Liver (tissue), 3 donors: ENCODE measurements around the gene ZNF835.

Source experiments
- ATF3 ChIP-seq: IDR thresholded peaks from 2 replicates; pipeline ENCODE4 v1.6.1; 2016; ENCODE audit warnings: antibody characterized with exemption
- CTCF ChIP-seq: fragments of 150-350 bp; IDR thresholded peaks from 2 replicates; pipeline ENCODE4 v1.5.1; 2017; ENCODE audit warnings: improper control_type of control experiment, low read depth, low read length; ENCODE audit not compliant: missing input control
- FOXA1 ChIP-seq: IDR thresholded peaks from 2 replicates; pipeline ENCODE4 v1.6.1; 2016; ENCODE audit warnings: antibody characterized with exemption
- GABPA ChIP-seq, 2 donors: IDR thresholded peaks in 1 of 2; conservative IDR thresholded peaks in 1 of 2; 2 replicates each; pipeline ENCODE4 v1.6.1; 2016; ENCODE audit warnings: antibody characterized with exemption in 2 of 2, mild to moderate bottlenecking in 1 of 2, moderate library complexity in 1 of 2
- HNF4A ChIP-seq, 2 donors: conservative IDR thresholded peaks; 2 replicates each; pipeline ENCODE4 v1.6.1; 2016; ENCODE audit warnings: antibody characterized with exemption in 2 of 2, mild to moderate bottlenecking in 2 of 2
- JUND ChIP-seq, 2 donors: IDR thresholded peaks; 2 replicates each; pipeline ENCODE4 v1.6.1; 2016; ENCODE audit warnings: antibody characterized with exemption in 2 of 2
- MAX ChIP-seq: IDR thresholded peaks from 2 replicates; pipeline ENCODE4 v1.6.1; 2016; ENCODE audit warnings: antibody characterized with exemption
- NR2F2 ChIP-seq: IDR thresholded peaks from 2 replicates; pipeline ENCODE4 v1.6.1; 2016; ENCODE audit warnings: antibody characterized with exemption
- RAD21 ChIP-seq, 2 donors: IDR thresholded peaks; 2 replicates each; pipeline ENCODE4 v1.6.1; 2016; ENCODE audit warnings: antibody characterized with exemption in 2 of 2, mild to moderate bottlenecking in 2 of 2
- REST ChIP-seq: IDR thresholded peaks from 2 replicates; pipeline ENCODE4 v1.6.1; 2016; ENCODE audit warnings: antibody characterized with exemption, mild to moderate bottlenecking
- SP1 ChIP-seq: IDR thresholded peaks from 2 replicates; pipeline ENCODE4 v1.6.1; 2018; ENCODE audit warnings: antibody characterized with exemption, mild to moderate bottlenecking
- TAF1 ChIP-seq: conservative IDR thresholded peaks from 2 replicates; pipeline ENCODE4 v1.6.1; 2016; ENCODE audit warnings: antibody characterized with exemption, mild to moderate bottlenecking
- YY1 ChIP-seq: IDR thresholded peaks from 2 replicates; pipeline ENCODE4 v1.6.1; 2016; ENCODE audit warnings: antibody characterized with exemption, mild to moderate bottlenecking
- ZBTB33 ChIP-seq: IDR thresholded peaks from 2 replicates; pipeline ENCODE4 v1.6.1; 2016; ENCODE audit warnings: antibody characterized with exemption
- donor health status: healthy.
- donor health status: healthy.

GRCh38 chr19:56633021-56633420 lies 38.5 kb downstream of the ZNF835 start:
- TF ChIP-seq CTCF (no peak), ATF3 (no peak), GABPA (IDR thresholded peaks at IDR 0.05 in 1 of 2, conservative IDR thresholded peaks at IDR 0.05 in 1 of 2) (no peak), SP1 (no peak), TAF1 (no peak), MAX (no peak), HNF4A (conservative IDR thresholded peaks at IDR 0.05) (no peak), YY1 (no peak), REST (no peak), RAD21 (IDR thresholded peaks at IDR 0.05) (no peak), FOXA1 (no peak), ZBTB33 (no peak), JUND (IDR thresholded peaks at IDR 0.05) (no peak), NR2F2 (no peak)
